K562 (cell line): ENCODE measurements around the gene FBXO21. TPM values are rescaled to one million over a fixed set of nuclear protein-coding genes. Genes with fewer than 3 reads are reported as not detected.

Experiments used
- ATAC-seq: fragments of 200-7000 bp; cut with Tn5 transposase; 3 replicates; pipeline ENCODE4 v1.9.1; 2020; ENCODE audit warnings: moderate library complexity
- BruUV-seq: library from RNA; stranded (reverse); fragments of 400-500 nt; replicated peaks from 2 replicates; lab custom pipeline; 2021; lab: Mats Ljungman, UMichigan
- CTCF ChIA-PET: fragments of 300-600 bp; formaldehyde crosslinking; extraction: SDS; loops from one replicate; lab custom pipeline; 2021; ENCODE audit warnings: low intra/inter-chr PET ratio; lab: Yijun Ruan, JAX
- POLR2A ChIA-PET: fragments of 300-600, 350-650 bp; sonication (Branson Sonifier 250); formaldehyde crosslinking; extraction: SDS; loops from one replicate; lab custom pipeline; 2021; ENCODE audit warnings: antibody characterized with exemption, inconsistent platforms; lab: Yijun Ruan, JAX
- DNase-seq, 4 experiments: peaks; one replicate each; pipeline versions ENCODE4 v3.0.0 to v3.0.0-alpha.2; 2011 to 2018; ENCODE audit warnings: low spot score in 3 of 4, mixed read lengths in 3 of 4; ENCODE audit errors: extremely low read depth in 1 of 4
- FAIRE-seq: peaks from 2 replicates; lab custom pipeline; 2011; peaks lifted over from hg19 to GRCh38; lab: Jason Lieb, UNC
- H2AFZ ChIP-seq: 2 replicates; pipeline ENCODE4 v1.6.0; 2011; ENCODE audit warnings: low read depth, low read length, control low read depth, inconsistent platforms
- H3K27ac ChIP-seq: fragments of 200-600 bp; 3 replicates; pipeline ENCODE4 v1.8.0; 2011; ENCODE audit warnings: low read depth, mild to moderate bottlenecking, control low read depth, inconsistent platforms, low read length, moderate library complexity, mixed read lengths; ENCODE audit errors: extremely low read depth
- H3K27me3 ChIP-seq, 2 experiments: fragments of 300-600 bp in 1 of 2; 2 replicates in 1 of 2; 3 replicates in 1 of 2; pipeline versions ENCODE4 v1.6.0 to v1.8.0; 2011; ENCODE audit warnings: inconsistent platforms in 2 of 2, low read length in 2 of 2, mild to moderate bottlenecking in 1 of 2, mixed read lengths in 1 of 2, moderate library complexity in 1 of 2; ENCODE audit not compliant: control insufficient read depth in 2 of 2, insufficient read depth in 2 of 2
- H3K36me3 ChIP-seq: fragments of 300-600 bp; 3 replicates; pipeline ENCODE4 v1.8.0; 2011; ENCODE audit warnings: mild to moderate bottlenecking, low read length, inconsistent platforms; ENCODE audit not compliant: control insufficient read depth, insufficient read depth
- H3K4me1 ChIP-seq, 2 experiments: fragments of 200-600 bp in 1 of 2; replicated peaks in 1 of 2; 2 replicates in 1 of 2; 3 replicates in 1 of 2; pipeline versions ENCODE4 v1.5.1 to v1.8.0; 2011; ENCODE audit warnings: inconsistent platforms in 2 of 2, low read length in 2 of 2, mild to moderate bottlenecking in 1 of 2, mixed read lengths in 1 of 2, moderate library complexity in 1 of 2; ENCODE audit not compliant: control insufficient read depth in 2 of 2, insufficient read depth in 2 of 2
- H3K4me2 ChIP-seq: 2 replicates; pipeline ENCODE4 v1.6.1; 2011; ENCODE audit warnings: low read length, control low read depth, inconsistent platforms, mixed read lengths; ENCODE audit not compliant: insufficient read depth
- H3K4me3 ChIP-seq: fragments of 200-600 bp; sonication (generic), shearing (Covaris generic); 2 replicates; pipeline ENCODE4 v1.5.1; 2016; ENCODE audit warnings: control low read depth, inconsistent platforms
- H3K79me2 ChIP-seq: fragments of 200-600 bp; 3 replicates; pipeline ENCODE4 v1.8.0; 2011; ENCODE audit warnings: low read length, inconsistent platforms; ENCODE audit not compliant: control insufficient read depth, insufficient read depth
- H3K9ac ChIP-seq, 2 experiments: 2 replicates each; pipeline versions ENCODE4 v1.6.0 to v1.6.1; 2011; ENCODE audit warnings: low read depth in 2 of 2, low read length in 2 of 2, control low read depth in 1 of 2, inconsistent platforms in 1 of 2, mild to moderate bottlenecking in 1 of 2, mixed read lengths in 1 of 2; ENCODE audit not compliant: insufficient read depth in 1 of 2
- H3K9me1 ChIP-seq: one replicate; pipeline ENCODE4 v1.6.0; 2011; ENCODE audit warnings: inconsistent platforms, mild to moderate bottlenecking, low read length, moderate library complexity; ENCODE audit not compliant: control insufficient read depth, insufficient read depth
- H3K9me3 ChIP-seq: replicated peaks from 2 replicates; pipeline ENCODE4 v1.5.1; 2011; ENCODE audit warnings: low read depth, low read length, inconsistent platforms; ENCODE audit not compliant: control insufficient read depth, insufficient read depth
- H4K20me1 ChIP-seq: replicated peaks from 2 replicates; pipeline ENCODE4 v1.6.1; 2011; ENCODE audit warnings: low read length, inconsistent platforms, mixed read lengths; ENCODE audit not compliant: control insufficient read depth, insufficient read depth
- CEBPG ChIP-seq, 3 experiments: fragments of 200-800 bp in 1 of 3; sonication (Bioruptor generic) in 1 of 3; sonication (generic) in 1 of 3; formaldehyde crosslinking in 1 of 3; IDR thresholded peaks in 2 of 3; conservative IDR thresholded peaks in 1 of 3; 2 replicates each; pipeline versions ENCODE4 v1.6.1 to v1.8.0; 2016 to 2022; ENCODE audit warnings: missing compliant biosample characterization in 2 of 3, missing genetic modification characterization in 2 of 3, mild to moderate bottlenecking in 1 of 3, missing genetic modification reagents in 1 of 3
- GABPA ChIP-seq: fragments of 200-800 bp; sonication (Bioruptor generic); conservative IDR thresholded peaks from 2 replicates; pipeline ENCODE4 v1.6.1; 2016; ENCODE audit warnings: low read depth, missing genetic modification characterization, missing compliant biosample characterization
- HNRNPLL ChIP-seq: fragments of 200-400 bp; formaldehyde crosslinking; IDR thresholded peaks from 2 replicates; pipeline ENCODE4 v1.6.1; 2017; ENCODE audit warnings: low read length, low read depth, mild to moderate bottlenecking; ENCODE audit not compliant: poor library complexity, severe bottlenecking
- KDM2B ChIP-seq: fragments of 250-450 bp; sonication (Bioruptor Pico); IDR thresholded peaks from 2 replicates; pipeline ENCODE4 v1.8.0; 2021; ENCODE audit warnings: mild to moderate bottlenecking, moderate library complexity
- NCOA6 ChIP-seq: fragments of 450-650 bp; IDR thresholded peaks from 2 replicates; pipeline ENCODE4 v1.6.1; 2017; ENCODE audit warnings: mild to moderate bottlenecking
- PCBP2 ChIP-seq: fragments of 200-400 bp; formaldehyde crosslinking; IDR thresholded peaks from 2 replicates; pipeline ENCODE4 v1.6.1; 2018; ENCODE audit warnings: low read length, low read depth, mild to moderate bottlenecking, moderate library complexity; ENCODE audit not compliant: poor library complexity, severe bottlenecking
- PTRF ChIP-seq: fragments of 450-650 bp; IDR thresholded peaks from 2 replicates; pipeline ENCODE4 v1.6.1; 2016; ENCODE audit warnings: mild to moderate bottlenecking, missing genetic modification characterization, missing compliant biosample characterization
- RNF2 ChIP-seq: sonication (generic); IDR thresholded peaks from 2 replicates; pipeline ENCODE4 v1.6.1; 2016
- SPI1 ChIP-seq: IDR thresholded peaks from 2 replicates; pipeline ENCODE4 v1.6.1; 2011; ENCODE audit warnings: low read depth, low read length, control low read depth, borderline replicate concordance
- SRSF7 ChIP-seq: fragments of 200-400 bp; formaldehyde crosslinking; optimal IDR thresholded peaks from 2 replicates; pipeline ENCODE3; 2017; ENCODE audit warnings: mild to moderate bottlenecking, low read depth, low read length
- TAL1 ChIP-seq: fragments of 450-650 bp; IDR thresholded peaks from 2 replicates; pipeline ENCODE4 v1.6.1; 2016; ENCODE audit warnings: mild to moderate bottlenecking
- ZNF134 ChIP-seq: fragments of 250-450 bp; sonication (Bioruptor Pico); conservative IDR thresholded peaks from 2 replicates; pipeline ENCODE4 v1.4.0; 2020
- ZNF24 ChIP-seq: fragments of 450-650 bp; IDR thresholded peaks from 2 replicates; pipeline ENCODE4 v1.6.1; 2016
- ZNF445 ChIP-seq: fragments of 250-450 bp; sonication (Bioruptor Pico); IDR thresholded peaks from 2 replicates; pipeline ENCODE4 v1.4.0; 2020; ENCODE audit warnings: low read depth, mild to moderate bottlenecking, moderate library complexity
- WGBS: fragments of 100-300 bp; shearing (Covaris generic); methylation state at CpG from one replicate; pipeline ENCODE4 v1.1.6; 2016; ENCODE audit warnings: low coverage, mixed read lengths; ENCODE audit not compliant: insufficient coverage; ENCODE audit errors: missing lambda C conversion rate; 5-methylcytosine and 5-hydroxymethylcytosine counted together
- in situ Hi-C: fragments of 300-500 bp; cut with MboI; formaldehyde crosslinking; loops from 4 replicates; pipeline ENCODE4 v1.15.0; 2018; ENCODE audit warnings: inconsistent platforms, mixed read lengths
- intact Hi-C: fragments of 100-400 bp; cut with micrococcal nuclease; formaldehyde crosslinking; loops from 2 replicates; pipeline ENCODE4 v1.14.2; 2022
- polyA plus RNA-seq, 8 experiments: library from polyadenylated mRNA; depleted of rRNA in 4 of 8; stranded (reverse) in 5 of 8; unstranded in 3 of 8; fragments of >200 nt; fragmentation: Nextera tagmentation in 2 of 8; fragmentation: Illumina TruSeq in 1 of 8; extraction: Ambion mirVana in 2 of 8; extraction: Trizol in 1 of 8; gene quantifications; 2 replicates each; pipeline versions ENCODE4 v1.2.1 to v1.2.3, GENCODE V29; 2011 to 2014; ENCODE audit warnings: inconsistent platforms in 1 of 8, missing spikeins in 1 of 8
- total RNA-seq, 7 experiments: library from RNA; depleted of rRNA in 6 of 7; stranded (reverse); fragments of >200 nt in 6 of 7; fragmentation: Illumina TruSeq in 2 of 7; extraction: Trizol in 2 of 7; gene quantifications; 2 replicates each; pipeline versions ENCODE4 v1.2.1 to v1.2.3, GENCODE V29; 2011 to 2021; ENCODE audit warnings: low replicate concordance in 1 of 7
- TF ChIP-seq, protein P1 (sequence below): IDR thresholded peaks from 3 replicates; pipeline ENCODE4 v1.6.1; 2011; ENCODE audit warnings: borderline replicate concordance, mild to moderate bottlenecking; ENCODE audit not compliant: insufficient read length, insufficient read depth
- TF ChIP-seq, protein P2 (sequence below): fragments of 200-800 bp; sonication (Bioruptor generic); IDR thresholded peaks from 2 replicates; pipeline ENCODE4 v1.6.1; 2017; ENCODE audit warnings: missing genetic modification characterization, missing compliant biosample characterization
- TF ChIP-seq, protein P3 (sequence below): fragments of 450-650 bp; IDR thresholded peaks from 2 replicates; pipeline ENCODE4 v1.6.1; 2018; ENCODE audit not compliant: partially characterized antibody

The FBXO21 gene
- total and polyA plus RNA-seq, 9 of the 15 experiments (the other 6 are each of a cell fraction or from before 2014, with no cell fraction given): 3.0 to 50.9 (median 9.1) TPM

DNA sequence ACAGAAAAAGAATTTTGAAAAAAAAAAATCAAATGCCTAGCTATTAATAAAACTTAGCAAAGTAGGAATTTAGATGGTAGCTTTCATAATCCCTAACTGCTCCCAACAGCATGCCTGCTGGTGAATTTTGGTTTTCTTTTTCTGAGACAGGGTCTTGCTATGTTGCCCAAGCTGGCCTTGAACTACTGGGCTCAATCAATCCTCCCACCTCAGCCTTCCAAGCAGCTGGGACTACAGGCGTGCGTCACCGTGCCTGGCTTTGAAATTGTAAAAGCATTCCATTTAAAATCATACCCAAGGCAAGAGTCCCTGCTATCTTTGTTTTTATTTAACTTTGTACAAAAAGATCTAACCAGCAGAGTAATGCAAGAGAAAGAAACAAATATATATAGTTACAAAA lies 20.7 kb downstream of the FBXO21 start (continued):
- TF ChIP-seq, protein P1, sequence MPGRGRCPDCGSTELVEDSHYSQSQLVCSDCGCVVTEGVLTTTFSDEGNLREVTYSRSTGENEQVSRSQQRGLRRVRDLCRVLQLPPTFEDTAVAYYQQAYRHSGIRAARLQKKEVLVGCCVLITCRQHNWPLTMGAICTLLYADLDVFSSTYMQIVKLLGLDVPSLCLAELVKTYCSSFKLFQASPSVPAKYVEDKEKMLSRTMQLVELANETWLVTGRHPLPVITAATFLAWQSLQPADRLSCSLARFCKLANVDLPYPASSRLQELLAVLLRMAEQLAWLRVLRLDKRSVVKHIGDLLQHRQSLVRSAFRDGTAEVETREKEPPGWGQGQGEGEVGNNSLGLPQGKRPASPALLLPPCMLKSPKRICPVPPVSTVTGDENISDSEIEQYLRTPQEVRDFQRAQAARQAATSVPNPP: no peak
- no peak for TF ChIP-seq NCOA6
- TF ChIP-seq, protein P2, sequence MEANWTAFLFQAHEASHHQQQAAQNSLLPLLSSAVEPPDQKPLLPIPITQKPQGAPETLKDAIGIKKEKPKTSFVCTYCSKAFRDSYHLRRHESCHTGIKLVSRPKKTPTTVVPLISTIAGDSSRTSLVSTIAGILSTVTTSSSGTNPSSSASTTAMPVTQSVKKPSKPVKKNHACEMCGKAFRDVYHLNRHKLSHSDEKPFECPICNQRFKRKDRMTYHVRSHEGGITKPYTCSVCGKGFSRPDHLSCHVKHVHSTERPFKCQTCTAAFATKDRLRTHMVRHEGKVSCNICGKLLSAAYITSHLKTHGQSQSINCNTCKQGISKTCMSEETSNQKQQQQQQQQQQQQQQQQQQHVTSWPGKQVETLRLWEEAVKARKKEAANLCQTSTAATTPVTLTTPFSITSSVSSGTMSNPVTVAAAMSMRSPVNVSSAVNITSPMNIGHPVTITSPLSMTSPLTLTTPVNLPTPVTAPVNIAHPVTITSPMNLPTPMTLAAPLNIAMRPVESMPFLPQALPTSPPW (CRISPR knock-in tag): no peak
- TF ChIP-seq ZNF134: no peak
- no peak for TF ChIP-seq ZNF445 (CRISPR knock-in tag)
- no peak for TF ChIP-seq HNRNPLL
- TF ChIP-seq PTRF: no peak
- no peak for TF ChIP-seq ZNF24
- TF ChIP-seq GABPA (tag): no peak
- TF ChIP-seq TAL1: no peak

DNA sequence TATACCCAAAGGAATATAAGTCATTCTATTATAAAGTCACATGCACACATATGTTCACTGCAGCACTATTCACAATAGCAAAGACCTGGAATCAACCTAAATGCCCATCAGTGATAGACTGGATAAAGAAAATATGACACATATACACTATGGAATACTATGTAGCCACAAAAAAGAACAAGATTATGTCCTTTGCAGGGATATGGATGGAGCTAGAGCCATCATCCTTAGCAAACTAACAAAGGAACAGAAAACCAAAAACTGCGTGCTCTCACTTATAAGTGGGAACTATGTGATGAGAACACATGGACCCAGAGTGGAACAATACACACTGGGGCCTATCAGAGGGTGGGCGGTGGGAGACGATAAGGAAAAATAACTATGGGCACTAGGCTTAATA lies 21.3 kb downstream of the FBXO21 start:
- no peaks in the 10 kb centered on the region for H4K20me1 ChIP-seq
- FAIRE-seq: no peak
- POLR2A ChIA-PET: interaction anchor here (0.9 kb wide), 1 partner anchor 9 kb away, joined by 3 read pairs; no protein-coding TSS in a partner anchor
- BruUV-seq: no TSS peak
- no peaks in the 10 kb centered on the region for H3K9me3 ChIP-seq
- no peak for ATAC-seq
- intact Hi-C loops (no loop called here), in situ Hi-C loops (no loop called here)
- H3K4me1 ChIP-seq: no peaks in the 10 kb centered on the region
- peaks cover 63% of the 10 kb centered on the region; the same call in 2 of the 3 replicates for H3K36me3 ChIP-seq
- no peak overlapping the region for H3K4me2 ChIP-seq
- H3K79me2 ChIP-seq: no peaks in the 10 kb centered on the region
- no peak overlapping the region for H3K27ac ChIP-seq
- WGBS: 68% methylated on average over 3 of the region's 3 CpGs
- DNase-seq: no peak
- no peaks in the 10 kb centered on the region for H3K9me1 ChIP-seq
- H3K27me3 ChIP-seq: no peaks in the 10 kb centered on the region
- H3K9ac ChIP-seq: no peak overlapping the region
- H2AFZ ChIP-seq: no peak overlapping the region
- H3K4me3 ChIP-seq: no peak overlapping the region
- CTCF ChIA-PET: no interaction called here
- no peak for TF ChIP-seq CEBPG (CRISPR knock-in tag; IDR thresholded peaks at IDR 0.05)
- TF ChIP-seq CEBPG (tag; conservative IDR thresholded peaks at IDR 0.05 in 1 of 2, IDR thresholded peaks at IDR 0.05 in 1 of 2): no peak
- no peak for TF ChIP-seq PCBP2
- TF ChIP-seq, protein P3, sequence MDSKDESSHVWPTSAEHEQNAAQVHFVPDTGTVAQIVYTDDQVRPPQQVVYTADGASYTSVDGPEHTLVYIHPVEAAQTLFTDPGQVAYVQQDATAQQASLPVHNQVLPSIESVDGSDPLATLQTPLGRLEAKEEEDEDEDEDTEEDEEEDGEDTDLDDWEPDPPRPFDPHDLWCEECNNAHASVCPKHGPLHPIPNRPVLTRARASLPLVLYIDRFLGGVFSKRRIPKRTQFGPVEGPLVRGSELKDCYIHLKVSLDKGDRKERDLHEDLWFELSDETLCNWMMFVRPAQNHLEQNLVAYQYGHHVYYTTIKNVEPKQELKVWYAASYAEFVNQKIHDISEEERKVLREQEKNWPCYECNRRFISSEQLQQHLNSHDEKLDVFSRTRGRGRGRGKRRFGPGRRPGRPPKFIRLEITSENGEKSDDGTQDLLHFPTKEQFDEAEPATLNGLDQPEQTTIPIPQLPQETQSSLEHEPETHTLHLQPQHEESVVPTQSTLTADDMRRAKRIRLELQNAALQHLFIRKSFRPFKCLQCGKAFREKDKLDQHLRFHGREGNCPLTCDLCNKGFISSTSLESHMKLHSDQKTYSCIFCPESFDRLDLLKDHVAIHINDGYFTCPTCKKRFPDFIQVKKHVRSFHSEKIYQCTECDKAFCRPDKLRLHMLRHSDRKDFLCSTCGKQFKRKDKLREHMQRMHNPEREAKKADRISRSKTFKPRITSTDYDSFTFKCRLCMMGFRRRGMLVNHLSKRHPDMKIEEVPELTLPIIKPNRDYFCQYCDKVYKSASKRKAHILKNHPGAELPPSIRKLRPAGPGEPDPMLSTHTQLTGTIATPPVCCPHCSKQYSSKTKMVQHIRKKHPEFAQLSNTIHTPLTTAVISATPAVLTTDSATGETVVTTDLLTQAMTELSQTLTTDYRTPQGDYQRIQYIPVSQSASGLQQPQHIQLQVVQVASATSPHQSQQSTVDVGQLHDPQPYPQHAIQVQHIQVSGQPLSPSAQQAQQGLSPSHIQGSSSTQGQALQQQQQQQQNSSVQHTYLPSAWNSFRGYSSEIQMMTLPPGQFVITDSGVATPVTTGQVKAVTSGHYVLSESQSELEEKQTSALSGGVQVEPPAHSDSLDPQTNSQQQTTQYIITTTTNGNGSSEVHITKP: no peak
- TF ChIP-seq RNF2: no peak
- TF ChIP-seq SPI1: no peak
- TF ChIP-seq KDM2B: no peak
- TF ChIP-seq SRSF7: no peak
